H9 (cell line): ENCODE results near the gene UTP15. TPM values are rescaled to one million over a fixed set of nuclear protein-coding genes. Genes with fewer than 3 reads are reported as not detected.

ENCODE experiments used
- DNase-seq: peaks from one replicate; pipeline ENCODE4 v3.0.0-alpha.2; 2017
- H2AFZ ChIP-seq: one replicate; pipeline ENCODE4 v1.6.1; 2013; ENCODE audit warnings: mild to moderate bottlenecking, low read length, control low read depth, moderate library complexity
- H2AK5ac ChIP-seq: 2 replicates; pipeline ENCODE4 v1.6.1; 2013; ENCODE audit warnings: low read length, control low read depth, mixed read lengths; ENCODE audit not compliant: insufficient read length
- H2BK120ac ChIP-seq: one replicate; pipeline ENCODE4 v1.6.1; 2013; ENCODE audit warnings: low read depth, mild to moderate bottlenecking, low read length, control low read depth, inconsistent platforms; ENCODE audit not compliant: poor library complexity, severe bottlenecking
- H2BK12ac ChIP-seq: 2 replicates; pipeline ENCODE4 v1.6.1; 2013; ENCODE audit warnings: low read length, control low read depth, mixed read lengths, low read depth; ENCODE audit not compliant: insufficient read length
- H2BK15ac ChIP-seq: 2 replicates; pipeline ENCODE4 v1.6.1; 2013; ENCODE audit warnings: low read depth, low read length, control low read depth
- H2BK20ac ChIP-seq: one replicate; pipeline ENCODE4 v1.6.1; 2013; ENCODE audit warnings: low read depth, mild to moderate bottlenecking, low read length, control low read depth, inconsistent platforms; ENCODE audit not compliant: poor library complexity, severe bottlenecking
- H2BK5ac ChIP-seq: 2 replicates; pipeline ENCODE4 v1.6.1; 2013; ENCODE audit warnings: low read length, control low read depth, mixed read lengths; ENCODE audit not compliant: insufficient read length
- H3K14ac ChIP-seq: 2 replicates; pipeline ENCODE4 v1.6.1; 2013; ENCODE audit warnings: low read length, control low read depth; ENCODE audit not compliant: insufficient read depth
- H3K18ac ChIP-seq: 2 replicates; pipeline ENCODE4 v1.6.1; 2013; ENCODE audit warnings: low read depth, mild to moderate bottlenecking, mixed read lengths, low read length, control low read depth; ENCODE audit not compliant: insufficient read length
- H3K23ac ChIP-seq: 2 replicates; pipeline ENCODE4 v1.6.1; 2013; ENCODE audit warnings: low read length, control low read depth, mixed read lengths, low read depth; ENCODE audit not compliant: insufficient read length
- H3K23me2 ChIP-seq: 2 replicates; pipeline ENCODE4 v1.6.1; 2013; ENCODE audit warnings: low read depth, mild to moderate bottlenecking, mixed read lengths, low read length, control low read depth; ENCODE audit not compliant: insufficient read length, poor library complexity, severe bottlenecking
- H3K27ac ChIP-seq: 2 replicates; pipeline ENCODE4 v1.5.1; 2013; ENCODE audit warnings: low read length, control low read depth, mixed read lengths, low read depth; ENCODE audit not compliant: insufficient read length
- H3K27me3 ChIP-seq: 2 replicates; pipeline ENCODE4 v1.6.1; 2013; ENCODE audit warnings: low read length, control low read depth, inconsistent platforms; ENCODE audit not compliant: insufficient read depth
- H3K4ac ChIP-seq: 2 replicates; pipeline ENCODE4 v1.6.1; 2013; ENCODE audit warnings: low read depth, mild to moderate bottlenecking, control low read depth, inconsistent platforms, low read length, moderate library complexity
- H3K4me1 ChIP-seq: 2 replicates; pipeline ENCODE4 v1.6.1; 2013; ENCODE audit warnings: low read length, control low read depth, inconsistent platforms; ENCODE audit not compliant: insufficient read depth
- H3K4me2 ChIP-seq: 2 replicates; pipeline ENCODE4 v1.6.1; 2013; ENCODE audit warnings: low read length, control low read depth, mixed read lengths; ENCODE audit not compliant: insufficient read length, insufficient read depth
- H3K56ac ChIP-seq: 2 replicates; pipeline ENCODE4 v1.6.1; 2013; ENCODE audit warnings: low read depth, mild to moderate bottlenecking, mixed read lengths, low read length, control low read depth; ENCODE audit not compliant: insufficient read length
- H3K79me1 ChIP-seq: 2 replicates; pipeline ENCODE4 v1.6.1; 2013; ENCODE audit warnings: low read depth, mild to moderate bottlenecking, moderate library complexity, low read length, control low read depth, inconsistent platforms; ENCODE audit not compliant: insufficient read depth, poor library complexity, severe bottlenecking
- H3K79me2 ChIP-seq: 2 replicates; pipeline ENCODE4 v1.6.1; 2013; ENCODE audit warnings: low read length, control low read depth, inconsistent platforms; ENCODE audit not compliant: insufficient read depth
- H3K9ac ChIP-seq: 2 replicates; pipeline ENCODE4 v1.6.1; 2013; ENCODE audit warnings: low read length, control low read depth, mixed read lengths; ENCODE audit not compliant: insufficient read length; ENCODE audit errors: extremely low read depth
- H3K9me3 ChIP-seq: one replicate; pipeline ENCODE4 v1.6.1; 2013; ENCODE audit warnings: low read depth, low read length, inconsistent platforms; ENCODE audit not compliant: control insufficient read depth
- H3T11ph ChIP-seq: one replicate; pipeline ENCODE4 v1.6.1; 2013; ENCODE audit warnings: mild to moderate bottlenecking, low read length, control low read depth, inconsistent platforms
- H4K20me1 ChIP-seq: one replicate; pipeline ENCODE4 v1.6.1; 2013; ENCODE audit not compliant: control insufficient read depth, insufficient read length, insufficient read depth
- H4K5ac ChIP-seq: 2 replicates; pipeline ENCODE4 v1.6.1; 2013; ENCODE audit warnings: low read depth, mild to moderate bottlenecking, mixed read lengths, low read length, control low read depth; ENCODE audit not compliant: insufficient read length
- H4K8ac ChIP-seq: replicated peaks from 2 replicates; pipeline ENCODE4 v1.6.1; 2013; ENCODE audit warnings: low read length, control low read depth, mixed read lengths, low read depth; ENCODE audit not compliant: insufficient read length
- H4K91ac ChIP-seq: 2 replicates; pipeline ENCODE4 v1.6.1; 2013; ENCODE audit warnings: low read depth, mild to moderate bottlenecking, moderate library complexity, mixed read lengths, low read length, control low read depth; ENCODE audit not compliant: insufficient read length
- H3K27ac Mint-ChIP-seq, 3 experiments: 2 replicates in 2 of 3; 3 replicates in 1 of 3; pipeline ENCODE4 v1.8.0; 2020 to 2021; ENCODE audit warnings: mixed read lengths in 3 of 3, mild to moderate bottlenecking in 1 of 3, moderate library complexity in 1 of 3
- H3K27me3 Mint-ChIP-seq: 2 replicates; pipeline ENCODE4 v1.8.0; 2021; ENCODE audit warnings: low read depth, mild to moderate bottlenecking, moderate library complexity, mixed read lengths
- H3K36me3 Mint-ChIP-seq, 3 experiments: 2 replicates in 2 of 3; 3 replicates in 1 of 3; pipeline ENCODE4 v1.8.0; 2020 to 2021; ENCODE audit warnings: low read depth in 3 of 3, mixed read lengths in 3 of 3; ENCODE audit not compliant: insufficient read depth in 1 of 3
- H3K4me1 Mint-ChIP-seq, 2 experiments: 2 replicates each; pipeline ENCODE4 v1.8.0; 2020; ENCODE audit warnings: mixed read lengths in 2 of 2
- H3K4me3 Mint-ChIP-seq, 2 experiments: 2 replicates in 1 of 2; 3 replicates in 1 of 2; pipeline ENCODE4 v1.8.0; 2020 to 2021; ENCODE audit warnings: mild to moderate bottlenecking in 2 of 2, mixed read lengths in 2 of 2, moderate library complexity in 1 of 2
- H3K9me3 Mint-ChIP-seq, 2 experiments: 2 replicates in 1 of 2; 3 replicates in 1 of 2; pipeline ENCODE4 v1.8.0; 2020; ENCODE audit warnings: mild to moderate bottlenecking in 2 of 2, mixed read lengths in 2 of 2, moderate library complexity in 1 of 2
- CTCF ChIP-seq: fragments of 200-600 bp; sonication (generic); conservative IDR thresholded peaks from 3 replicates; pipeline ENCODE4 v1.8.0; 2021; ENCODE audit warnings: antibody characterized with exemption, mild to moderate bottlenecking
- WGBS: extraction: QIAGEN DNeasy Blood & Tissue Kit; methylation state at CpG from one replicate; pipeline ENCODE4 v1.1.7; 2013; ENCODE audit warnings: missing lambda C conversion rate, low lambda C conversion rate, mixed read lengths; ENCODE audit not compliant: insufficient read length; ENCODE audit errors: extremely low coverage; 5-methylcytosine and 5-hydroxymethylcytosine counted together
- total RNA-seq: library from RNA; stranded (reverse); gene quantifications from 2 replicates; pipeline ENCODE4 v1.2.1, GENCODE V29; 2021

The UTP15 gene
- total RNA-seq, 1 experiment from 2014 or later = 43.5 TPM

- no peak overlapping the region for H2BK15ac ChIP-seq
- no peak overlapping the region for H2BK5ac ChIP-seq
- no peaks in the 10 kb centered on the region for H3K9me3 ChIP-seq
- no peak for TF ChIP-seq CTCF
- H3K18ac ChIP-seq = no peak overlapping the region
- no peaks in the 10 kb centered on the region for H3K79me2 ChIP-seq
- H2BK20ac ChIP-seq = no peak overlapping the region
- Mint-ChIP-seq H3K4me3 (no peak overlapping the region), H3K27ac (no peak overlapping the region), H3K36me3 (peaks cover 2 to 26% (median 16%) of the 10 kb centered on the region in 3 experiments; a peak in 6 of 7 replicates), H3K4me1 (peaks cover 6% of the 10 kb centered on the region in 2 experiments), H3K27me3 (no peaks in the 10 kb centered on the region), H3K9me3 (no peaks in the 10 kb centered on the region)
- H4K8ac ChIP-seq = no peak overlapping the region
- H4K5ac ChIP-seq = no peak overlapping the region
- H3K23me2 ChIP-seq = no peaks in the 10 kb centered on the region
- no peak overlapping the region for H2BK120ac ChIP-seq
- no peak overlapping the region for H2BK12ac ChIP-seq
- no peak overlapping the region for H3T11ph ChIP-seq
- H3K27ac ChIP-seq = no peak overlapping the region
- H3K56ac ChIP-seq = no peak overlapping the region
- no peaks in the 10 kb centered on the region for H3K4me1 ChIP-seq
- no peak overlapping the region for H4K91ac ChIP-seq
- H4K20me1 ChIP-seq = no peaks in the 10 kb centered on the region
- DNase-seq = no peak
- WGBS = no CpG with 5 or more reads among the region's 1 CpG
- no peak overlapping the region for H2AFZ ChIP-seq
- H3K4me2 ChIP-seq = no peak overlapping the region
- H3K4ac ChIP-seq = no peak overlapping the region
- H3K79me1 ChIP-seq = no peaks in the 10 kb centered on the region
- no peak overlapping the region for H3K23ac ChIP-seq
- no peak overlapping the region for H3K9ac ChIP-seq
- no peak overlapping the region for H2AK5ac ChIP-seq
- H3K27me3 ChIP-seq = no peaks in the 10 kb centered on the region
- no peak overlapping the region for H3K14ac ChIP-seq
Observed at GRCh38 chr5:73558950-73559349, 6.6 kb upstream of the UTP15 start.
